Lower lobe of right lung (tissue), 2 donors: ENCODE data around the gene ITIH5. TPM values are rescaled to one million over a fixed set of nuclear protein-coding genes. Genes with fewer than 3 reads are reported as not detected.
"Not testable (repeated sequence)": the region's sequence is repeated elsewhere in the genome, so short reads cannot be mapped to it uniquely, and the experiment has no call there.

Experiments
- ATAC-seq, 2 donors: fragments of 200-7000 bp; cut with Tn5 transposase; one replicate each; pipeline ENCODE4 v1.9.1; 2020 to 2022; ENCODE audit warnings: mild to moderate bottlenecking in 2 of 2, moderate library complexity in 2 of 2
- DNase-seq: peaks from one replicate; pipeline ENCODE4 v3.0.0-alpha.2; 2020
- H3K27ac ChIP-seq: fragments of 200-600 bp; one replicate; pipeline ENCODE4 v1.8.0; 2022
- H3K27me3 ChIP-seq: fragments of 200-600 bp; one replicate; pipeline ENCODE4 v1.8.0; 2022; ENCODE audit warnings: low read depth
- H3K36me3 ChIP-seq: fragments of 200-600 bp; one replicate; pipeline ENCODE4 v1.8.0; 2022; ENCODE audit warnings: mild to moderate bottlenecking
- H3K4me1 ChIP-seq: fragments of 200-600 bp; one replicate; pipeline ENCODE4 v1.8.0; 2022
- H3K4me3 ChIP-seq: fragments of 200-600 bp; one replicate; pipeline ENCODE4 v1.8.0; 2022; ENCODE audit warnings: mild to moderate bottlenecking
- H3K9me3 ChIP-seq: fragments of 200-600 bp; one replicate; pipeline ENCODE4 v1.8.0; 2022
- CTCF ChIP-seq: fragments of 200-600 bp; IDR thresholded peaks from one replicate; pipeline ENCODE4 v1.8.0; 2022; ENCODE audit warnings: antibody characterized with exemption, mild to moderate bottlenecking
- intact Hi-C: fragments of 100-400 bp; cut with DNase I; formaldehyde crosslinking; loops from one replicate; pipeline ENCODE4 v1.11.0; 2022
- long read RNA-seq: library from polyadenylated mRNA; unstranded; transcript quantifications from one replicate; pipeline ENCODE4 v2.0.0, GENCODE V29; 2021
- total RNA-seq: library from RNA; stranded (reverse); fragmentation: NEBNext Ultra II Directional; extraction: Animal tissue kit (Norgen Biotek cat#: 25700); gene quantifications from one replicate; pipeline ENCODE4 v1.2.1, GENCODE V29; 2021
- donor health status: DM: no; HTN: yes; CAD: no; lungs with severe emphysema.

Gene ITIH5
- 14.8 TPM for total RNA-seq
- long read RNA-seq, full-length matches to known transcripts: 13 of 28 reads
- long read RNA-seq, partial matches to known transcripts: 10 of 28 reads
- long read RNA-seq, other reads (novel, unspliced or antisense): 5 of 28 reads

GRCh38 chr10:7666253-7667023 is at the start of gene ITIH5:
Gene ITIH5, minus strand, starts transcription at chr10:7666966. Its CDS starts 74 bp downstream, at chr10:7666892.
- TF ChIP-seq CTCF: no peak
- peaks cover 40% of the 10 kb centered on the region for H3K27me3 ChIP-seq
- H3K27ac ChIP-seq: peak within 1 kb of the TSS; percentile 24
- no peaks in the 10 kb centered on the region for H3K36me3 ChIP-seq
- peaks cover 17% of the 10 kb centered on the region for H3K4me1 ChIP-seq
- intact Hi-C loops: no loop called here
- DNase-seq (no peak), ATAC-seq (peak; percentile 66)
- no peaks in the 10 kb centered on the region for H3K9me3 ChIP-seq
- H3K4me3 ChIP-seq: peak within 1 kb of the TSS; percentile 69

- Histone ChIP-seq H3K4me3 (no peak overlapping the region), H3K27me3 (peaks cover 5% of the 10 kb centered on the region), H3K27ac (no peak overlapping the region), H3K36me3 (no peaks in the 10 kb centered on the region), H3K9me3 (no peaks in the 10 kb centered on the region), H3K4me1 (no peaks in the 10 kb centered on the region)
- ATAC-seq: no peak
- no peak for TF ChIP-seq CTCF
- intact Hi-C loops: no loop called here
- no peak for DNase-seq
These were observed 48.7 kb upstream of the ITIH5 start for GRCh38 chr10:7715515-7715914.

- H3K4me3 ChIP-seq, DNase-seq, intact Hi-C loops, H3K27me3 ChIP-seq, H3K9me3 ChIP-seq, ATAC-seq, H3K4me1 ChIP-seq, H3K36me3 ChIP-seq, H3K27ac ChIP-seq: not testable (repeated sequence)
These were observed 44.3 kb upstream of the ITIH5 start for GRCh38 chr10:7711075-7711474.

GRCh38 chr10:7710446-7710845 is 43.7 kb upstream of the ITIH5 start:
- no peaks in the 10 kb centered on the region for H3K4me1 ChIP-seq
- H3K27ac ChIP-seq: no peak overlapping the region
- H3K9me3 ChIP-seq: no peaks in the 10 kb centered on the region
- ATAC-seq (no peak), DNase-seq (no peak)
- H3K27me3 ChIP-seq: peaks cover 8% of the 10 kb centered on the region
- no peak overlapping the region for H3K4me3 ChIP-seq
- intact Hi-C loops: no loop called here
- no peak for TF ChIP-seq CTCF
- no peaks in the 10 kb centered on the region for H3K36me3 ChIP-seq

GRCh38 chr10:7708832-7709231 is 42.1 kb upstream of the ITIH5 start:
- DNase-seq (no peak), ATAC-seq (no peak)
- Histone ChIP-seq H3K27ac (no peak overlapping the region), H3K9me3 (no peaks in the 10 kb centered on the region), H3K27me3 (peaks cover 8% of the 10 kb centered on the region), H3K4me1 (no peaks in the 10 kb centered on the region), H3K4me3 (no peak overlapping the region), H3K36me3 (no peaks in the 10 kb centered on the region)
- no peak for TF ChIP-seq CTCF
- intact Hi-C loops: no loop called here

- Histone ChIP-seq H3K4me3 (no peak overlapping the region), H3K9me3 (no peaks in the 10 kb centered on the region), H3K36me3 (no peaks in the 10 kb centered on the region), H3K27ac (no peak overlapping the region), H3K27me3 (peaks cover 8% of the 10 kb centered on the region), H3K4me1 (no peaks in the 10 kb centered on the region)
- no peak for TF ChIP-seq CTCF
- ATAC-seq (no peak), DNase-seq (no peak)
- intact Hi-C loops: no loop called here
These were observed 41.3 kb upstream of the ITIH5 start for GRCh38 chr10:7707858-7708622.
